Hepatocyte (in vitro differentiated cells): ENCODE data around the gene EREG. TPM values are rescaled to one million over a fixed set of nuclear protein-coding genes. Genes with fewer than 3 reads are reported as not detected.

Experiments
- DNase-seq: peaks from one replicate; pipeline ENCODE4 v3.0.0-alpha.2; 2016; ENCODE audit warnings: low spot score
- H2AFZ ChIP-seq: fragments of 200-600 bp; sonication (generic); 2 replicates; pipeline ENCODE4 v1.6.0; 2016; ENCODE audit warnings: antibody characterized with exemption, mild to moderate bottlenecking
- H3K27ac ChIP-seq: fragments of 200-600 bp; sonication (generic); 2 replicates; pipeline ENCODE4 v1.5.1; 2016; ENCODE audit warnings: mild to moderate bottlenecking
- H3K27me3 ChIP-seq: fragments of 200-600 bp; sonication (generic); 2 replicates; pipeline ENCODE4 v1.6.1; 2016
- H3K36me3 ChIP-seq: fragments of 200-600 bp; sonication (generic); replicated peaks from 2 replicates; pipeline ENCODE4 v1.5.1; 2016; ENCODE audit warnings: low read depth; ENCODE audit not compliant: insufficient read depth
- H3K4me1 ChIP-seq: fragments of 200-600 bp; sonication (generic); 2 replicates; pipeline ENCODE4 v1.5.1; 2016; ENCODE audit warnings: mild to moderate bottlenecking, moderate library complexity; ENCODE audit not compliant: insufficient read depth
- H3K4me2 ChIP-seq: fragments of 200-600 bp; sonication (generic); 2 replicates; pipeline ENCODE4 v1.6.0; 2016
- H3K4me3 ChIP-seq: fragments of 200-600 bp; sonication (generic); 2 replicates; pipeline ENCODE4 v1.5.1; 2016; ENCODE audit warnings: mild to moderate bottlenecking
- H3K79me2 ChIP-seq: fragments of 200-600 bp; sonication (generic); 2 replicates; pipeline ENCODE4 v1.6.0; 2017; ENCODE audit warnings: mild to moderate bottlenecking
- H3K9me2 ChIP-seq: fragments of 200-600 bp; sonication (generic); replicated peaks from 2 replicates; pipeline ENCODE4 v1.6.0; 2017; ENCODE audit warnings: mild to moderate bottlenecking; ENCODE audit not compliant: insufficient read depth
- H3K9me3 ChIP-seq: fragments of 200-600 bp; sonication (generic); 2 replicates; pipeline ENCODE4 v1.5.1; 2016; ENCODE audit warnings: low read depth, mild to moderate bottlenecking
- H4K20me1 ChIP-seq: fragments of 200-600 bp; sonication (generic); 2 replicates; pipeline ENCODE4 v1.6.0; 2016; ENCODE audit warnings: mild to moderate bottlenecking; ENCODE audit not compliant: insufficient read depth, poor library complexity, severe bottlenecking
- EZH2 ChIP-seq: fragments of 200-600 bp; sonication (generic); IDR thresholded peaks from 2 replicates; pipeline ENCODE4 v1.6.1; 2016; ENCODE audit warnings: antibody characterized with exemption, mild to moderate bottlenecking, borderline replicate concordance
- EZH2phosphoT487 ChIP-seq: fragments of 200-600 bp; sonication (generic); IDR thresholded peaks from one replicate; pipeline ENCODE4 v1.6.1; 2018; ENCODE audit warnings: antibody characterized with exemption, mild to moderate bottlenecking, low read depth, moderate library complexity; ENCODE audit not compliant: unreplicated experiment, severe bottlenecking
- WGBS: methylation state at CpG from one replicate; pipeline ENCODE4 v1.1.6; 2016; ENCODE audit warnings: low lambda C conversion rate; ENCODE audit errors: missing lambda C conversion rate; 5-methylcytosine and 5-hydroxymethylcytosine counted together
- polyA plus RNA-seq: library from polyadenylated mRNA; unstranded; fragments of >200 nt; fragmentation: Nextera tagmentation; extraction: Ambion mirVana; gene quantifications from 2 replicates; pipeline ENCODE4 v1.2.1, GENCODE V29; 2016
- total RNA-seq: library from RNA; depleted of rRNA; stranded (reverse); fragments of >200 nt; gene quantifications from 2 replicates; pipeline ENCODE4 v1.2.3, GENCODE V29; 2014
- TF ChIP-seq, protein P1 (sequence below): fragments of 200-600 bp; sonication (generic); IDR thresholded peaks from 2 replicates; pipeline ENCODE4 v1.5.1; 2016; ENCODE audit warnings: antibody characterized with exemption, mild to moderate bottlenecking; ENCODE audit not compliant: poor library complexity

The EREG gene
- total and polyA plus RNA-seq, 2 experiments from 2014 or later = 4.5 to 18.9 TPM

DNA sequence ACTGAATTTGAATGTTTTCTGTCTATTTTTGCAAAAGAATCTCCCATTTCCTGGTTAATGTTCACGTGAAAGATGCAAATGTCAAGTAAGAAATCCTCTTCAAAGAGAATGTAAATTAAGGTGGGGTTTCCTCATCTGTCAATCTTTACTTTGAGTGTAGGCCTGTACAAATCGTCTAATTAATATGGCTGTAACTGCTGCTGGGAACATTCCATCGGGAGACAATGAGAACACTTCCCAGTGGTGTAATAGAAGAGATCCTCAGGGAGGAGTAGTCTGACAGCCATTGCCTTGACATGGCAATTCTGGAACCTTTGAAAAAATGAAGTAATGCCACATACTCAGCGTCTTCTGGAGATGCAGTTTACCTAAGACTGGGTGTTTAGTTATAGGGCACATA lies 3.7 kb downstream of the EREG start:
- peaks cover 6% of the 10 kb centered on the region for H3K4me1 ChIP-seq
- H3K4me3 ChIP-seq = no peak overlapping the region
- no peaks in the 10 kb centered on the region for H3K36me3 ChIP-seq
- 66% methylated on average over 4 of the region's 4 CpGs for WGBS
- no peaks in the 10 kb centered on the region for H3K9me2 ChIP-seq
- no peak overlapping the region for H3K27ac ChIP-seq
- no peak for DNase-seq
- peak overlapping the region; percentile 89 for H3K4me2 ChIP-seq
- no peaks in the 10 kb centered on the region for H4K20me1 ChIP-seq
- H3K79me2 ChIP-seq = peaks cover 9% of the 10 kb centered on the region
- no peaks in the 10 kb centered on the region for H3K9me3 ChIP-seq
- H2AFZ ChIP-seq = no peak overlapping the region
- peaks cover 20% of the 10 kb centered on the region for H3K27me3 ChIP-seq
- TF ChIP-seq, protein P1, sequence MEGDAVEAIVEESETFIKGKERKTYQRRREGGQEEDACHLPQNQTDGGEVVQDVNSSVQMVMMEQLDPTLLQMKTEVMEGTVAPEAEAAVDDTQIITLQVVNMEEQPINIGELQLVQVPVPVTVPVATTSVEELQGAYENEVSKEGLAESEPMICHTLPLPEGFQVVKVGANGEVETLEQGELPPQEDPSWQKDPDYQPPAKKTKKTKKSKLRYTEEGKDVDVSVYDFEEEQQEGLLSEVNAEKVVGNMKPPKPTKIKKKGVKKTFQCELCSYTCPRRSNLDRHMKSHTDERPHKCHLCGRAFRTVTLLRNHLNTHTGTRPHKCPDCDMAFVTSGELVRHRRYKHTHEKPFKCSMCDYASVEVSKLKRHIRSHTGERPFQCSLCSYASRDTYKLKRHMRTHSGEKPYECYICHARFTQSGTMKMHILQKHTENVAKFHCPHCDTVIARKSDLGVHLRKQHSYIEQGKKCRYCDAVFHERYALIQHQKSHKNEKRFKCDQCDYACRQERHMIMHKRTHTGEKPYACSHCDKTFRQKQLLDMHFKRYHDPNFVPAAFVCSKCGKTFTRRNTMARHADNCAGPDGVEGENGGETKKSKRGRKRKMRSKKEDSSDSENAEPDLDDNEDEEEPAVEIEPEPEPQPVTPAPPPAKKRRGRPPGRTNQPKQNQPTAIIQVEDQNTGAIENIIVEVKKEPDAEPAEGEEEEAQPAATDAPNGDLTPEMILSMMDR = no peak
- no peak for TF ChIP-seq EZH2phosphoT487
- TF ChIP-seq EZH2 = no peak

GRCh38 chr4:74369855-74370254 lies 4.9 kb downstream of the EREG start:
- 80% methylated on average over 2 of the region's 2 CpGs for WGBS
- Histone ChIP-seq H3K79me2 (peaks cover 9% of the 10 kb centered on the region), H2AFZ (no peak overlapping the region), H3K27ac (no peak overlapping the region), H4K20me1 (no peaks in the 10 kb centered on the region), H3K27me3 (peaks cover 20% of the 10 kb centered on the region), H3K4me2 (no peak overlapping the region), H3K9me2 (no peaks in the 10 kb centered on the region), H3K9me3 (no peaks in the 10 kb centered on the region), H3K4me1 (peaks cover 6% of the 10 kb centered on the region), H3K4me3 (no peak overlapping the region), H3K36me3 (no peaks in the 10 kb centered on the region)
- DNase-seq = no peak
- TF ChIP-seq EZH2 (no peak), EZH2phosphoT487 (no peak)
- TF ChIP-seq, protein P1 = no peak

GRCh38 chr4:74370912-74371311 lies 6.0 kb downstream of the EREG start:
- peaks cover 7% of the 10 kb centered on the region for H3K79me2 ChIP-seq
- no peaks in the 10 kb centered on the region for H3K36me3 ChIP-seq
- H3K4me1 ChIP-seq = no peaks in the 10 kb centered on the region
- WGBS = 9% methylated on average over 1 of the region's 1 CpG
- no peak for TF ChIP-seq EZH2
- TF ChIP-seq EZH2phosphoT487 = no peak
- TF ChIP-seq, protein P1 = peak; percentile 61
- no peaks in the 10 kb centered on the region for H4K20me1 ChIP-seq
- H3K9me2 ChIP-seq = no peaks in the 10 kb centered on the region
- no peak overlapping the region for H3K27ac ChIP-seq
- H3K9me3 ChIP-seq = no peaks in the 10 kb centered on the region
- no peak overlapping the region for H3K4me2 ChIP-seq
- peak; percentile 72 for DNase-seq
- H2AFZ ChIP-seq = no peak overlapping the region
- H3K27me3 ChIP-seq = peaks cover 12% of the 10 kb centered on the region
- no peak overlapping the region for H3K4me3 ChIP-seq

DNA sequence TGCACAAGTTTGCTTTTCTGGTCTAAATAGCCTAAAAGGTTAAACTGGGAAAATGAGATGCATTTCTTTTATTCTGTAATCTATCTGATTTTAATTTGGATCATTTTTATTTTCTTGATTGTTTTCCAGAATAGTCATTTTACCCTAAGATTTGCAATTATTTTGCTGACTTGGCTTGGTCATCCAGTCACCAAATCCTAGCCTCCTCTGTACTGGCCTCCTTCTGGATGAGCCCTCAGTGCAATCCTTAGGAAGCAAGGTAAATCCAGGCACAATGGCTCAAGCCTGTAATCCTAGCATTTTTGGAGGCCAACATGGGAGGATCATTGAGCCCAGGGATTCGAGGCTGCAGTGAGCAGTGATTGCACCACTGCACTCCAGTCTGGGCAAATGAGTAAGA lies 9.2 kb downstream of the EREG start:
- H3K27ac ChIP-seq = no peak overlapping the region
- TF ChIP-seq, protein P1 = no peak
- TF ChIP-seq EZH2 (no peak), EZH2phosphoT487 (no peak)
- H3K4me2 ChIP-seq = no peak overlapping the region

More for the DNA sequence above, 9.2 kb downstream of the EREG start:
- Histone ChIP-seq H4K20me1 (no peaks in the 10 kb centered on the region), H3K9me2 (no peaks in the 10 kb centered on the region), H3K9me3 (no peaks in the 10 kb centered on the region), H3K79me2 (peaks cover 3% of the 10 kb centered on the region), H3K27me3 (no peaks in the 10 kb centered on the region), H3K4me3 (no peak overlapping the region), H2AFZ (no peak overlapping the region), H3K36me3 (no peaks in the 10 kb centered on the region), H3K4me1 (no peaks in the 10 kb centered on the region)
- 85% methylated on average over 1 of the region's 1 CpG for WGBS
- DNase-seq = no peak
